GM12878 (cell line): ENCODE results near the gene SLC30A4. TPM values are rescaled to one million over a fixed set of nuclear protein-coding genes. Genes with fewer than 3 reads are reported as not detected.

Source experiments
- ATAC-seq: fragments of 200-7000 bp; cut with Tn5 transposase; 3 replicates; pipeline ENCODE4 v1.9.1; 2020; ENCODE audit warnings: mild to moderate bottlenecking, moderate library complexity
- BruUV-seq: library from RNA; stranded (reverse); fragments of 400-500 nt; replicated peaks from 2 replicates; lab custom pipeline; 2021; lab: Mats Ljungman, UMichigan
- CTCF ChIA-PET: fragments of 300-600 bp; sonication (Branson Sonifier 250); formaldehyde crosslinking; extraction: SDS; loops from one replicate; lab custom pipeline; 2021; ENCODE audit warnings: inconsistent platforms; lab: Yijun Ruan, JAX
- POLR2A ChIA-PET: fragments of 350-600 bp; formaldehyde crosslinking; extraction: SDS; loops from one replicate; lab custom pipeline; 2021; ENCODE audit warnings: inconsistent platforms; lab: Charles Lee
- RAD21 ChIA-PET: fragments of 300-600 bp; sonication (Branson Sonifier 250); formaldehyde crosslinking; loops from one replicate; lab custom pipeline; 2023; ENCODE audit warnings: antibody characterized with exemption; ENCODE audit not compliant: unreplicated experiment; lab: Charles Lee
- SMC1A ChIA-PET: fragments of 300-600 bp; sonication (Branson Sonifier 250); formaldehyde crosslinking; loops from one replicate; lab custom pipeline; 2023; ENCODE audit not compliant: unreplicated experiment, uncharacterized antibody; lab: Charles Lee
- DNase-seq: peaks from one replicate; pipeline ENCODE4 v3.0.0-alpha.2; 2011; ENCODE audit warnings: low read depth, low spot score
- FAIRE-seq: peaks from 3 replicates; lab custom pipeline; 2011; peaks lifted over from hg19 to GRCh38; lab: Jason Lieb, UNC
- H2AFZ ChIP-seq: 2 replicates; pipeline ENCODE4 v1.6.0; 2011; ENCODE audit warnings: low read depth, low read length, control low read depth; ENCODE audit not compliant: control insufficient read depth
- H3K27ac ChIP-seq: 2 replicates; pipeline ENCODE4 v1.5.1; 2011; ENCODE audit warnings: control low read depth; ENCODE audit not compliant: control insufficient read depth, insufficient read depth
- H3K27me3 ChIP-seq, 2 experiments: replicated peaks in 1 of 2; 2 replicates each; pipeline versions ENCODE4 v1.6.0 to v1.6.1; 2011; ENCODE audit warnings: low read length in 1 of 2; ENCODE audit not compliant: control insufficient read depth in 2 of 2, insufficient read depth in 2 of 2
- H3K36me3 ChIP-seq, 2 experiments: 2 replicates each; pipeline ENCODE4 v1.5.1; 2011; ENCODE audit warnings: low read length in 1 of 2; ENCODE audit not compliant: control insufficient read depth in 2 of 2, insufficient read depth in 2 of 2
- H3K4me1 ChIP-seq: 2 replicates; pipeline ENCODE4 v1.6.1; 2011; ENCODE audit warnings: mild to moderate bottlenecking, low read length, moderate library complexity, mixed read lengths; ENCODE audit not compliant: control insufficient read depth, insufficient read depth
- H3K4me2 ChIP-seq: 2 replicates; pipeline ENCODE4 v1.6.0; 2011; ENCODE audit warnings: control low read depth; ENCODE audit not compliant: control insufficient read depth, insufficient read depth
- H3K4me3 ChIP-seq: fragments of 200-600 bp; sonication (generic); 2 replicates; pipeline ENCODE4 v1.5.1; 2016
- H3K79me2 ChIP-seq: 2 replicates; pipeline ENCODE4 v1.6.0; 2011; ENCODE audit warnings: low read length; ENCODE audit not compliant: control insufficient read depth, insufficient read depth
- H3K9ac ChIP-seq: 2 replicates; pipeline ENCODE4 v1.8.0; 2011; ENCODE audit warnings: low read length, control low read depth, mixed read lengths; ENCODE audit not compliant: control insufficient read depth, insufficient read depth
- H3K9me3 ChIP-seq: replicated peaks from 3 replicates; pipeline ENCODE4 v1.5.1; 2011; ENCODE audit warnings: mild to moderate bottlenecking, low read length; ENCODE audit not compliant: control insufficient read depth, insufficient read depth
- H4K20me1 ChIP-seq: 2 replicates; pipeline ENCODE4 v1.6.0; 2011; ENCODE audit not compliant: control insufficient read depth, insufficient read depth
- ATF3 ChIP-seq: IDR thresholded peaks from 2 replicates; pipeline ENCODE4 v1.6.1; 2011; ENCODE audit warnings: low read depth, mild to moderate bottlenecking, low read length, moderate library complexity, borderline replicate concordance; ENCODE audit errors: extremely low read depth
- BCL11A ChIP-seq: IDR thresholded peaks from 2 replicates; pipeline ENCODE4 v1.6.1; 2011; ENCODE audit warnings: low read depth, low read length
- CBX3 ChIP-seq: fragments of 200-600 bp; sonication (generic); IDR thresholded peaks from 2 replicates; pipeline ENCODE4 v1.6.1; 2016; ENCODE audit warnings: low read depth, borderline replicate concordance
- CEBPZ ChIP-seq: fragments of 150-350 bp; IDR thresholded peaks from 2 replicates; pipeline ENCODE4 v1.6.1; 2016; ENCODE audit warnings: low read depth, low read length
- IKZF1 ChIP-seq: fragments of 450-650 bp; conservative IDR thresholded peaks from 2 replicates; pipeline ENCODE4 v1.6.1; 2017; ENCODE audit warnings: antibody characterized with exemption, mild to moderate bottlenecking
- KLF5 ChIP-seq: fragments of 450-650 bp; IDR thresholded peaks from 2 replicates; pipeline ENCODE4 v1.6.1; 2014; ENCODE audit warnings: mild to moderate bottlenecking; ENCODE audit not compliant: partially characterized antibody
- PRDM15 ChIP-seq: fragments of 450-650 bp; formaldehyde crosslinking; IDR thresholded peaks from 2 replicates; pipeline ENCODE4 v1.4.0; 2020; ENCODE audit warnings: mild to moderate bottlenecking, moderate library complexity
- TCF12 ChIP-seq: IDR thresholded peaks from 2 replicates; pipeline ENCODE4 v1.6.1; 2011; ENCODE audit warnings: low read depth, mild to moderate bottlenecking, low read length
- ZSCAN29 ChIP-seq: fragments of 450-650 bp; IDR thresholded peaks from 2 replicates; pipeline ENCODE4 v1.6.1; 2017; ENCODE audit warnings: mild to moderate bottlenecking, moderate library complexity
- WGBS: methylation state at CpG from one replicate; pipeline ENCODE4 v1.1.6; 2016; ENCODE audit warnings: low lambda C conversion rate; ENCODE audit not compliant: insufficient replicate concordance, insufficient coverage; ENCODE audit errors: missing lambda C conversion rate; 5-methylcytosine and 5-hydroxymethylcytosine counted together
- in situ Hi-C: fragments of 300-500 bp; cut with MboI; formaldehyde crosslinking; loops from 9 replicates; pipeline ENCODE4 v1.14.3; 2018; ENCODE audit warnings: mixed read lengths
- intact Hi-C: fragments of 100-400 bp; cut with micrococcal nuclease; formaldehyde crosslinking; loops from one replicate; pipeline ENCODE4 v1.14.2; 2022; ENCODE audit not compliant: unreplicated experiment
- polyA plus RNA-seq, 11 experiments: library from polyadenylated mRNA; depleted of rRNA in 4 of 11; unstranded in 6 of 11; stranded (reverse) in 5 of 11; fragments of >200 nt; fragmentation: Nextera tagmentation in 4 of 11; fragmentation: Illumina TruSeq in 1 of 11; extraction: Ambion mirVana in 4 of 11; extraction: Trizol in 1 of 11; gene quantifications; 1 replicate in 1 of 11; 2 replicates in 10 of 11; pipeline versions ENCODE4 v1.2.1 to v1.2.3, GENCODE V29; 2011 to 2016; ENCODE audit warnings: inconsistent platforms in 2 of 11, missing spikeins in 2 of 11, low read depth in 1 of 11
- total RNA-seq, 4 experiments: library from RNA; depleted of rRNA in 3 of 4; stranded (reverse); fragments of >200 nt in 3 of 4; fragmentation: Illumina TruSeq in 1 of 4; extraction: Trizol in 1 of 4; gene quantifications; 2 replicates each; pipeline versions ENCODE4 v1.2.1 to v1.2.3, GENCODE V29; 2013 to 2021
- TF ChIP-seq, protein P1 (sequence below): IDR thresholded peaks from 2 replicates; pipeline ENCODE4 v1.6.1; 2012; ENCODE audit warnings: low read depth, low read length, improper control_type of control experiment
- TF ChIP-seq, protein P2 (sequence below): IDR thresholded peaks from 2 replicates; pipeline ENCODE4 v1.6.1; 2011; ENCODE audit warnings: borderline replicate concordance, low read depth, mild to moderate bottlenecking, moderate library complexity, low read length; ENCODE audit not compliant: insufficient read depth, poor library complexity, severe bottlenecking
- TF ChIP-seq, protein P3 (sequence below): fragments of 450-650 bp; IDR thresholded peaks from 2 replicates; pipeline ENCODE4 v1.6.1; 2017; ENCODE audit warnings: mild to moderate bottlenecking

The SLC30A4 gene
- total and polyA plus RNA-seq, 10 of the 15 experiments (the other 5 are each of a cell fraction or from before 2014, with no cell fraction given) = 0.05 to 0.31 (median 0.20) TPM

DNA sequence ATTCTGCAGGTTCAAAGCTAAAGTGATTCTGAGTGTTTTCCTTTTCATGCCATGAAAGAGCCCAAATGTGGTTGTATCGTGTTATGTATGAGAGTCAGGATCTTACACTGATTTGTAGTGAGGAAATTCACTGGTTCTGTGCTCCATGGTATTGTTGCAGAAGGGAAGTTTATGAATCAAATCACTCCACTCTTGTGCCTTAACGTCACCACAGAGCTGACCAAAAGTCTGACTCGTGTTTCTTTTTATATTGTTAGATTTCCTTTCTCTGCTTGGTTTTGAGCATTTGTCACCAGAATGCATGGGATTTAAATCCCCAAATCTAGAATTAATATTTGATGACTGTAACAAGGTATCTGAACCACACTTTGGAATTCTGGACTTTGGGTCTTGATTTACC lies 29.1 kb upstream of the SLC30A4 start:
- H3K4me2 ChIP-seq = no peak overlapping the region
- no peaks in the 10 kb centered on the region for H4K20me1 ChIP-seq
- H3K4me1 ChIP-seq = no peaks in the 10 kb centered on the region
- H3K4me3 ChIP-seq = no peak overlapping the region
- in situ Hi-C loops = no loop called here
- no peak for TF ChIP-seq TCF12
- TF ChIP-seq, protein P1, sequence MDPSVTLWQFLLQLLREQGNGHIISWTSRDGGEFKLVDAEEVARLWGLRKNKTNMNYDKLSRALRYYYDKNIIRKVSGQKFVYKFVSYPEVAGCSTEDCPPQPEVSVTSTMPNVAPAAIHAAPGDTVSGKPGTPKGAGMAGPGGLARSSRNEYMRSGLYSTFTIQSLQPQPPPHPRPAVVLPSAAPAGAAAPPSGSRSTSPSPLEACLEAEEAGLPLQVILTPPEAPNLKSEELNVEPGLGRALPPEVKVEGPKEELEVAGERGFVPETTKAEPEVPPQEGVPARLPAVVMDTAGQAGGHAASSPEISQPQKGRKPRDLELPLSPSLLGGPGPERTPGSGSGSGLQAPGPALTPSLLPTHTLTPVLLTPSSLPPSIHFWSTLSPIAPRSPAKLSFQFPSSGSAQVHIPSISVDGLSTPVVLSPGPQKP = no peak
- TF ChIP-seq PRDM15 (CRISPR knock-in tag) = no peak
- TF ChIP-seq KLF5 = no peak
- no peak for TF ChIP-seq ZSCAN29
- no peak for TF ChIP-seq ATF3
- TF ChIP-seq IKZF1 = no peak
- TF ChIP-seq, protein P2, sequence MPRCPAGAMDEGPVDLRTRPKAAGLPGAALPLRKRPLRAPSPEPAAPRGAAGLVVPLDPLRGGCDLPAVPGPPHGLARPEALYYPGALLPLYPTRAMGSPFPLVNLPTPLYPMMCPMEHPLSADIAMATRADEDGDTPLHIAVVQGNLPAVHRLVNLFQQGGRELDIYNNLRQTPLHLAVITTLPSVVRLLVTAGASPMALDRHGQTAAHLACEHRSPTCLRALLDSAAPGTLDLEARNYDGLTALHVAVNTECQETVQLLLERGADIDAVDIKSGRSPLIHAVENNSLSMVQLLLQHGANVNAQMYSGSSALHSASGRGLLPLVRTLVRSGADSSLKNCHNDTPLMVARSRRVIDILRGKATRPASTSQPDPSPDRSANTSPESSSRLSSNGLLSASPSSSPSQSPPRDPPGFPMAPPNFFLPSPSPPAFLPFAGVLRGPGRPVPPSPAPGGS = no peak
- TF ChIP-seq, protein P3, sequence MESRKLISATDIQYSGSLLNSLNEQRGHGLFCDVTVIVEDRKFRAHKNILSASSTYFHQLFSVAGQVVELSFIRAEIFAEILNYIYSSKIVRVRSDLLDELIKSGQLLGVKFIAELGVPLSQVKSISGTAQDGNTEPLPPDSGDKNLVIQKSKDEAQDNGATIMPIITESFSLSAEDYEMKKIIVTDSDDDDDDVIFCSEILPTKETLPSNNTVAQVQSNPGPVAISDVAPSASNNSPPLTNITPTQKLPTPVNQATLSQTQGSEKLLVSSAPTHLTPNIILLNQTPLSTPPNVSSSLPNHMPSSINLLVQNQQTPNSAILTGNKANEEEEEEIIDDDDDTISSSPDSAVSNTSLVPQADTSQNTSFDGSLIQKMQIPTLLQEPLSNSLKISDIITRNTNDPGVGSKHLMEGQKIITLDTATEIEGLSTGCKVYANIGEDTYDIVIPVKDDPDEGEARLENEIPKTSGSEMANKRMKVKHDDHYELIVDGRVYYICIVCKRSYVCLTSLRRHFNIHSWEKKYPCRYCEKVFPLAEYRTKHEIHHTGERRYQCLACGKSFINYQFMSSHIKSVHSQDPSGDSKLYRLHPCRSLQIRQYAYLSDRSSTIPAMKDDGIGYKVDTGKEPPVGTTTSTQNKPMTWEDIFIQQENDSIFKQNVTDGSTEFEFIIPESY = no peak
- no peak for TF ChIP-seq BCL11A
- no peak for TF ChIP-seq CEBPZ
- TF ChIP-seq CBX3 = no peak
- TF ChIP-seq, all 136 proteins: peak for 0
- BruUV-seq = no TSS peak
- intact Hi-C loops = no loop called here
- Histone ChIP-seq H3K9me3 (no peaks in the 10 kb centered on the region), H2AFZ (no peak overlapping the region), H3K27ac (no peak overlapping the region), H3K9ac (no peak overlapping the region), H3K27me3 (no peaks in the 10 kb centered on the region), H3K79me2 (no peaks in the 10 kb centered on the region), H3K36me3 (no peaks in the 10 kb centered on the region)
- SMC1A ChIA-PET = interaction anchor here (1.3 kb wide), 1 partner anchor 26 kb away, joined by 3 read pairs; no protein-coding TSS in a partner anchor
- DNase-seq (no peak), ATAC-seq (no peak), FAIRE-seq (no peak)
- CTCF ChIA-PET = no interaction called here
- POLR2A ChIA-PET = no interaction called here
- RAD21 ChIA-PET = no interaction called here
- WGBS = 4% methylated on average over 3 of the region's 3 CpGs
